Smooth muscle cell (in vitro differentiated cells): ENCODE results near the gene KIF7. TPM values are rescaled to one million over a fixed set of nuclear protein-coding genes. Genes with fewer than 3 reads are reported as not detected.

Experiments
- DNase-seq: peaks from one replicate; lab custom pipeline; 2025; ENCODE audit not compliant: unreplicated experiment; lab: John Stamatoyannopoulos, UW
- H2AFZ ChIP-seq: fragments of 200-600 bp; sonication (generic); 2 replicates; pipeline ENCODE4 v1.6.0; 2016; ENCODE audit warnings: antibody characterized with exemption, low read depth, mild to moderate bottlenecking
- H3F3A ChIP-seq: fragments of 200-600 bp; sonication (generic); 2 replicates; pipeline ENCODE4 v1.6.0; 2017; ENCODE audit warnings: antibody characterized with exemption, low read depth
- H3K27ac ChIP-seq: fragments of 200-600 bp; sonication (generic); 2 replicates; pipeline ENCODE4 v1.5.1; 2016; ENCODE audit warnings: low read depth, mild to moderate bottlenecking
- H3K27me3 ChIP-seq: fragments of 200-600 bp; sonication (generic); 2 replicates; pipeline ENCODE4 v1.6.1; 2016; ENCODE audit warnings: low read depth, mild to moderate bottlenecking
- H3K36me3 ChIP-seq: fragments of 200-600 bp; sonication (generic); 2 replicates; pipeline ENCODE4 v1.5.1; 2016; ENCODE audit warnings: low read depth
- H3K4me1 ChIP-seq: fragments of 200-600 bp; sonication (generic); 2 replicates; pipeline ENCODE4 v1.5.1; 2016; ENCODE audit warnings: low read depth
- H3K4me2 ChIP-seq: fragments of 200-600 bp; sonication (generic); 2 replicates; pipeline ENCODE4 v1.6.0; 2016; ENCODE audit warnings: mild to moderate bottlenecking
- H3K4me3 ChIP-seq: fragments of 200-600 bp; sonication (generic); 2 replicates; pipeline ENCODE4 v1.5.1; 2016; ENCODE audit warnings: mild to moderate bottlenecking
- H3K79me2 ChIP-seq: fragments of 200-600 bp; sonication (generic); 2 replicates; pipeline ENCODE4 v1.6.0; 2016; ENCODE audit warnings: low read depth, mild to moderate bottlenecking
- H3K9ac ChIP-seq: fragments of 200-600 bp; sonication (generic); 2 replicates; pipeline ENCODE4 v1.6.0; 2016; ENCODE audit warnings: low read depth
- H3K9me3 ChIP-seq: fragments of 200-600 bp; sonication (generic); replicated peaks from 2 replicates; pipeline ENCODE4 v1.5.1; 2016; ENCODE audit warnings: low read depth
- H4K20me1 ChIP-seq: fragments of 200-600 bp; sonication (generic); 2 replicates; pipeline ENCODE4 v1.6.0; 2016; ENCODE audit warnings: low read depth
- CTCF ChIP-seq: fragments of 200-600 bp; sonication (generic); IDR thresholded peaks from 2 replicates; pipeline ENCODE4 v1.5.1; 2017; ENCODE audit warnings: borderline replicate concordance, mild to moderate bottlenecking, antibody characterized with exemption; ENCODE audit not compliant: insufficient read depth, poor library complexity, severe bottlenecking
- WGBS: methylation state at CpG from one replicate; pipeline ENCODE4 v1.1.7; 2016; ENCODE audit warnings: low lambda C conversion rate; 5-methylcytosine and 5-hydroxymethylcytosine counted together
- polyA plus RNA-seq: library from polyadenylated mRNA; unstranded; fragments of >200 nt; fragmentation: Nextera tagmentation; extraction: Ambion mirVana; gene quantifications from 2 replicates; pipeline ENCODE4 v1.2.1, GENCODE V29; 2016
- total RNA-seq: library from RNA; depleted of rRNA; stranded (reverse); fragments of >200 nt; gene quantifications from 2 replicates; pipeline ENCODE4 v1.2.3, GENCODE V29; 2014

The KIF7 gene
- total and polyA plus RNA-seq, 2 experiments from 2014 or later = 4.8 to 7.6 TPM

DNA sequence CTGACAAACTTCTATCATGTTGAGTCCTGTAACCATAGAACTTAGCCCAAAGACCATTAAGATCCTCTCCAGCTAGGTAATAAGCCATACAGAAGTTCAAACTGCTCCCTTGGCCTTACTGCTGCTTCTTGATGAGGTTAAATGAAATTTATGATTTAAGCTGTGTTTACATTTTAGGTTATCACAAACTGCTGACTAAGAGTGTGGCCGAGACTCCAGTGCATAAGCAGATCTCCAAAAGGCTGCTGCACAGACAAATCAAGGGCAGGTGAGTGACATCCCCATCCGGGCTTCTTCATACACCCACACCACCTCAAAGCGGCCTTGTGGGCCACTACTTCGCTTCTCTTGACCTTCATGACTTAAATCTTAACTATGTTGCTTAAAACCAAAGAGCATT is 39.0 kb downstream of the KIF7 start:
- Histone ChIP-seq H3K27me3 (no peaks in the 10 kb centered on the region), H3F3A (no peaks in the 10 kb centered on the region), H3K9ac (no peak overlapping the region), H3K4me2 (no peak overlapping the region), H3K27ac (no peak overlapping the region), H3K4me3 (no peak overlapping the region), H3K9me3 (peaks cover 7% of the 10 kb centered on the region), H3K36me3 (peaks cover 8% of the 10 kb centered on the region), H4K20me1 (no peaks in the 10 kb centered on the region), H3K79me2 (no peaks in the 10 kb centered on the region), H3K4me1 (no peaks in the 10 kb centered on the region), H2AFZ (no peak overlapping the region)
- WGBS = 94% methylated on average over 4 of the region's 4 CpGs
- DNase-seq = no peak
- TF ChIP-seq CTCF = no peak

GRCh38 chr15:89615135-89615534 is 40.1 kb downstream of the KIF7 start:
- no peak overlapping the region for H3K27ac ChIP-seq
- no peaks in the 10 kb centered on the region for H3K4me1 ChIP-seq
- H3K4me2 ChIP-seq = no peak overlapping the region
- H3F3A ChIP-seq = no peaks in the 10 kb centered on the region
- no peaks in the 10 kb centered on the region for H3K79me2 ChIP-seq
- H3K4me3 ChIP-seq = no peak overlapping the region
- peaks cover 8% of the 10 kb centered on the region for H3K36me3 ChIP-seq
- no peak overlapping the region for H3K9ac ChIP-seq
- no peak for DNase-seq
- WGBS = 100% methylated on average over 1 of the region's 1 CpG
- peaks cover 7% of the 10 kb centered on the region for H3K9me3 ChIP-seq
- H2AFZ ChIP-seq = no peak overlapping the region
- no peaks in the 10 kb centered on the region for H3K27me3 ChIP-seq
- no peak for TF ChIP-seq CTCF
- no peaks in the 10 kb centered on the region for H4K20me1 ChIP-seq

GRCh38 chr15:89614164-89614563 is 41.1 kb downstream of the KIF7 start:
- Histone ChIP-seq H3K9me3 (peaks cover 7% of the 10 kb centered on the region), H3K4me3 (no peak overlapping the region), H3K36me3 (peaks cover 8% of the 10 kb centered on the region), H3K9ac (no peak overlapping the region), H4K20me1 (no peaks in the 10 kb centered on the region), H3K27me3 (no peaks in the 10 kb centered on the region), H3F3A (no peaks in the 10 kb centered on the region), H2AFZ (no peak overlapping the region), H3K4me2 (no peak overlapping the region), H3K27ac (no peak overlapping the region), H3K4me1 (no peaks in the 10 kb centered on the region), H3K79me2 (no peaks in the 10 kb centered on the region)
- no peak for DNase-seq
- TF ChIP-seq CTCF = no peak
- 92% methylated on average over 1 of the region's 1 CpG for WGBS

DNA sequence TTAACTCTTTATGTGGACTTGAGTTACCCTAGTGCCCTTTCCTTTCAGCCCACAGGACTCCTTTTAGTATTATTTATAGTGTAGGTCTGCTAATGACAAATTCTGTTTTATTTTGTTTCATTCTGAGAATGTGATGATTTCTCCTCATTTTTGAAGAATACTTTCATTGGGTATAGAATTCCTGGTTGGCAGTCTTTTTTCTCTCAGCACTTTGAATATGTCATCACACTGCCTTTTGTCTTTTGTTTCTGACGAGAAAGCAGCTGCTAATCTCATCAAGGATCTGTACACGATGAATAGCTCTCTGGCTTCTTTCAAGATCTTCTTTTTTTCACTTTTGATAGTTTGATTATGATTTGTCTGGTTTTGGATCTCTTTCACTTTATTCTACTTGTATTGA is 42.2 kb downstream of the KIF7 start:
- Histone ChIP-seq H3K27ac (no peak overlapping the region), H2AFZ (no peak overlapping the region), H3K79me2 (no peaks in the 10 kb centered on the region), H3K9ac (no peak overlapping the region), H3F3A (no peaks in the 10 kb centered on the region), H4K20me1 (no peaks in the 10 kb centered on the region), H3K9me3 (peaks cover 7% of the 10 kb centered on the region), H3K4me3 (no peak overlapping the region), H3K4me1 (no peaks in the 10 kb centered on the region), H3K27me3 (no peaks in the 10 kb centered on the region), H3K36me3 (peaks cover 8% of the 10 kb centered on the region), H3K4me2 (no peak overlapping the region)
- DNase-seq = no peak
- 92% methylated on average over 2 of the region's 2 CpGs for WGBS
- TF ChIP-seq CTCF = no peak
